ENCODE data around the gene ZNF629.

- no peak for TF ChIP-seq POLR2A (IDR thresholded peaks at IDR 0.05)
- no peak for TF ChIP-seq CTCF (IDR thresholded peaks at IDR 0.05 in 8 of 11, conservative IDR thresholded peaks at IDR 0.05 in 3 of 11)
Measured at GRCh38 chr16:30782486-30783279, 4.3 kb downstream of the ZNF629 start.
